KOPT-K1 (cell line): ENCODE data around the gene LDB2.
"Not testable (repeated sequence)": the region's sequence is repeated elsewhere in the genome, so short reads cannot be mapped to it uniquely, and the experiment has no call there.

Experiments
- H3K27ac ChIP-seq: fragments of 200-600 bp; sonication (generic); 2 replicates; pipeline ENCODE4 v1.5.1; 2016; ENCODE audit warnings: antibody characterized with exemption, mild to moderate bottlenecking, low read depth, low read length; ENCODE audit not compliant: poor library complexity, severe bottlenecking
- H3K36me3 ChIP-seq: fragments of 200-600 bp; sonication (generic); 2 replicates; pipeline ENCODE4 v1.5.1; 2017; ENCODE audit warnings: antibody characterized with exemption, mild to moderate bottlenecking, low read length, moderate library complexity; ENCODE audit not compliant: insufficient read depth
- H3K9me3 ChIP-seq: fragments of 200-600 bp; sonication (generic); 2 replicates; pipeline ENCODE4 v1.5.1; 2017; ENCODE audit warnings: antibody characterized with exemption, low read length, mild to moderate bottlenecking; ENCODE audit not compliant: insufficient read depth, poor library complexity, severe bottlenecking

The LDB2 gene

DNA sequence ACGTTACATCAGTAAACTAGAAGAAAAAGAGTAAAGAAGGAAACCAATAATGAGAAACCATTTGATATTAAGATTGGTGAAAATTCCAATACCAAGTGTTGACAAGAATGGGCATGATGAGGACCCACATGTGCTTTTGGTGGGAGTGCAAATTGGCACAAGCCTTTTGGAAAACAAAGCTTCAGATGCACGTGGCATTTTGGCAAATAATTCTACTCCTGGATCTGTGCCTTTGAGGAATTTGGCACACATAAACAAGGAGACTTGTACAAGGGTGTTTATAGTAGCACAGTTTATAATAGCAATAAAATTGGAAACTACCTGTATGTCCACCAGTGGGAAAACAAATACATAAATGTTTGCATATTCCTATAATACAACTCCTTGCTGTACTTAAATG is 347.9 kb downstream of the LDB2 start:
- Histone ChIP-seq H3K36me3 (no peaks in the 10 kb centered on the region), H3K9me3 (no peaks in the 10 kb centered on the region), H3K27ac (no peak overlapping the region)

- no peaks in the 10 kb centered on the region for H3K9me3 ChIP-seq
- no peak overlapping the region for H3K27ac ChIP-seq
- no peaks in the 10 kb centered on the region for H3K36me3 ChIP-seq
These were observed 352.8 kb downstream of the LDB2 start for GRCh38 chr4:16545656-16546055.

GRCh38 chr4:16544869-16545268 is 353.6 kb downstream of the LDB2 start:
- Histone ChIP-seq H3K36me3 (no peaks in the 10 kb centered on the region), H3K9me3 (no peaks in the 10 kb centered on the region), H3K27ac (no peak overlapping the region)

DNA sequence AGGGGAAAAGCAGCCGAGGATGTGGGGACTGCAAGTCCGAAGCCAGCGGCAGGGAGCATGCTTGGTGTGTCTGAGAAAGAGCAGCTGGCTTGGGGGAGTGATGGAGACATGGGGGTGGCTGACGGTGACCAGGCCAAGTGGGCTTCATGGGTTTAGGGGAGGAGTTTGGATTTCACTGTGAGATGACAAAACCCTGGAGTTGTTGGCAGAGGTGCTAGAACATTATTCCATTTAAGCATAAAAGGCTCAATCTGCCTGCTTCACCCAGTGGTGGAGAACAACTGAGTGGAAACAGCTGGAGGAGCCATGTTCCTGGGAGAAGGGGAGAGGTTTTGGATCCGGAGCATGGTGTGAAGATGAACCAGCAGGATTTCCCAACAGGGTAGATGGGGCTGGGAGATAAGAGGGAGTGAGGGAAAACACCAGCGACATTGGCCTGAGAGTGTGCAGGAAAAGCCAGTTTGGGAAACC is 354.2 kb downstream of the LDB2 start:
- no peaks in the 10 kb centered on the region for H3K9me3 ChIP-seq
- H3K36me3 ChIP-seq = no peaks in the 10 kb centered on the region
- no peak overlapping the region for H3K27ac ChIP-seq

DNA sequence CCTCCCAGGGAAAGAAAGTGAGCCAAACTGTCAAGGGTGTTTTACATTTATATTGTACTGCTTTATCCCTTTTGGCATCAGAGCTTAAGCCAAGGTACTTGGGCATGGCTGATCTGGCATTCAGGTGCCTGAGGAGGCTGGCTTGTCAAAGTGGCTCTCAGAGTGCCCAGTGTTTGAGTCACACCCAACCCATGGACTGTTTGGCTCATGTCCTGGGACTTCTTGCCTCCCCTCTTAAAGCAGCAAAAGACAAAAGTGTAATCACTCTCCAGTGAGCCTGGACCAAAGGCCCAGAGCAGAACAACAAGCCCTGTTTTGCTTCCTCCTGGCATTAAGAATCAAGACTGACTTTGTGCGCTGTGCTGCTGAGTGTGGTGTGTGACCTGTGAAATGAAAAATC is 360.5 kb downstream of the LDB2 start:
- Histone ChIP-seq H3K9me3 (no peaks in the 10 kb centered on the region), H3K27ac (no peak overlapping the region)

GRCh38 chr4:16532240-16532970 is 366.0 kb downstream of the LDB2 start:
- Histone ChIP-seq H3K9me3 (no peaks in the 10 kb centered on the region), H3K36me3 (no peaks in the 10 kb centered on the region), H3K27ac (no peak overlapping the region)

More for the DNA sequence above, 360.5 kb downstream of the LDB2 start:
- no peaks in the 10 kb centered on the region for H3K36me3 ChIP-seq

GRCh38 chr4:16530688-16531635 is 367.5 kb downstream of the LDB2 start:
- Histone ChIP-seq H3K36me3 (no peaks in the 10 kb centered on the region), H3K9me3 (no peaks in the 10 kb centered on the region), H3K27ac (no peak overlapping the region)

- Histone ChIP-seq H3K27ac (no peak overlapping the region), H3K36me3 (no peaks in the 10 kb centered on the region), H3K9me3 (no peaks in the 10 kb centered on the region)
These were observed 373.4 kb downstream of the LDB2 start for GRCh38 chr4:16524911-16525554.

DNA sequence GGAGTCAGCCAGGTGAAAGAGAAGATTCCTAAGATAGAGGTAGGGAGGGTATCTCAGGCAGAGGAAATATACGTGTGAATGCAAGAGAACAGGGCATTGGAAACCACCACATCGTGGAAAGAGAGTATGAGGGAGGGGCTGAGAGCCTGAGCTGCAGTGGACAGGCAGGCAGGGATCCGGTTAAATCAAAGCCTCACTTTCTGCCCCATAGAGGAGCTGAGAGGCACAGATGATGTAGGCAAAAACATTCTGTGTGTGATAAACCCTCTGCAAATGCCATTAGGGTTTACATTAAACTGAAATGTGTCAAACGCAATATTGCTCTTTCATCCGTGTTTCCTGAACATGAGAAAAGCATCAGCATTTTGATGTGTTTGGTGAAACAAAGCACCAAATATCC is 374.0 kb downstream of the LDB2 start:
- no peak overlapping the region for H3K27ac ChIP-seq
- H3K9me3 ChIP-seq = no peaks in the 10 kb centered on the region
- H3K36me3 ChIP-seq = no peaks in the 10 kb centered on the region

- not testable (repeated sequence) for H3K36me3 ChIP-seq, H3K27ac ChIP-seq, H3K9me3 ChIP-seq
These were observed 374.9 kb downstream of the LDB2 start for GRCh38 chr4:16523526-16523925.

DNA sequence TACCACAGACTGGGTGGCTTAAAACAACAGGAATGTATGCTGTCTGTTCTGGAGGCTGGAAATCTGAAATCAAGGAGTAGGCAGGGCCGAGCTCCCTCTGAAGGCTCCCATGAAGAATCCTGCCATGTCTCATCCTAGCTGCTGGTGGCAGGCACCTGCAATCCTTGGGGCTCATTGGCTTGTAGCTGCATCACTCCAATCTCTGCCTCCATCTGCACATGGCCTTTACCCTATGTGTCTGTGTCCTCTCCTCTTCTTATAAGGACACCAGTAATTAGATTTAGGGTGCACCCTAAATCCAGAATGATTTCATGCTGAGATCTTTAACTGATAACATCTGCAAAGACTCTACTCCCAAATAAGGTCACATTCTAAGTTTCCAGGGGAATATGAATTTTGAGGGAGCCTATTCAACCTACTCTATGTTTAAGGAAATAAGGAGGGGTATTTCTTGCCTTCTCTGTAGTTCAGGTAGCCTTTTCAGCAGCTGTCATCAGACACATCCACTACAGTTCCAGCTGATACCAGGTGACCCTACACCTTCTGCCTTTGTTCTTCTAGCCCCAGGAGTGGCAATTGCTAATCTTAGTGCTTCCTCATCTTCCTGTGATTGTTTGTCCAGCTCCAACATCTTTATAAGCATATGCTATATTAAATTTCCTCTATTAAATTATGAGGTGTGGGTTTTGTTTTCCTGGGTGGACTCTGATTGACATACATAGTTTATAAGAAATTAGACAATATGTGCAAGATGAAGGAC is 377.1 kb downstream of the LDB2 start:
- no peaks in the 10 kb centered on the region for H3K36me3 ChIP-seq
- no peaks in the 10 kb centered on the region for H3K9me3 ChIP-seq
- H3K27ac ChIP-seq = no peak overlapping the region

- H3K36me3 ChIP-seq = no peaks in the 10 kb centered on the region
- no peaks in the 10 kb centered on the region for H3K9me3 ChIP-seq
- no peak overlapping the region for H3K27ac ChIP-seq
These were observed 381.5 kb downstream of the LDB2 start for GRCh38 chr4:16516796-16517439.

DNA sequence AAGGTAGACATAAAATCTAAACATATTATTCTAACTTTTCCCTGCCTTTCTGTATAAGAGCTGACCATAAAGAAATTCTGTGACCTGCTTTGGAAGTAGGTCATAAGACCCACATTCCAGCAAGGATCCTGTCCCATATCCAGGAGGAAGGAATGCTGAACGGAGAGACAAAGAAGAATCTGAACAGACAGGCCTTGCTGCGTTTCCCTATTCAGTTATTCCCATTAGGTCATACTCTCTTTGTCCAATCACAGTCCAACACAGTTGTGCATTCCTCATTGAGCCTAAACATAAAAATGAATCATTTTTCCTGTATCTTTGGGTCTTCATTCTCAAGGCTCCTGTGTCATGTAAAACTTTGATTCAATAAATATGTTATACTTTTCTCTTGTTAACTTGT is 384.6 kb downstream of the LDB2 start:
- H3K36me3 ChIP-seq = no peaks in the 10 kb centered on the region
- no peak overlapping the region for H3K27ac ChIP-seq
- peaks cover 5% of the 10 kb centered on the region for H3K9me3 ChIP-seq

DNA sequence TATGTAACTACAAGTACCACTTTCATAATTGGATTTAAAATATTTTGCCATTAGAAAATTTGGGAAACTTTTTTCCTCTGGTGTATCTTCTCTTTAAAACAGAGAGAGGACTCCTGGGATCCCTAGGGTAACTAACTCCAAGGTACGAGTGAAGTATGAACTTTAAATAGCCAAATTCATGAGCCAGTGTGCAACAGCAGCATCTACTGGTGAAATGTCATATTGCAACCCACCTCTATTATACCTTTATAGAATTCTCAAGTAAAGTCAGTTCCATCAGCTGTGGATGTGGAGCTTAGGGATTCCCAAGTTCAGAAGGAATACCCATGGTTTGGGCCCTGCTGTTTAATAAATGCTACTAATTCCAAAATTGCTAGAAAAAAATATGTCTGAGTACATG is 389.5 kb downstream of the LDB2 start:
- Histone ChIP-seq H3K27ac (no peak overlapping the region), H3K36me3 (no peaks in the 10 kb centered on the region), H3K9me3 (peaks cover 5% of the 10 kb centered on the region)
